GM19240 (cell line): Measurements from ENCODE around the gene PLXDC2.

Experiments used
- DNase-seq: peaks from one replicate; pipeline ENCODE4 v3.0.0; 2011; ENCODE audit warnings: low spot score; ENCODE audit not compliant: insufficient read length

The PLXDC2 gene

DNA sequence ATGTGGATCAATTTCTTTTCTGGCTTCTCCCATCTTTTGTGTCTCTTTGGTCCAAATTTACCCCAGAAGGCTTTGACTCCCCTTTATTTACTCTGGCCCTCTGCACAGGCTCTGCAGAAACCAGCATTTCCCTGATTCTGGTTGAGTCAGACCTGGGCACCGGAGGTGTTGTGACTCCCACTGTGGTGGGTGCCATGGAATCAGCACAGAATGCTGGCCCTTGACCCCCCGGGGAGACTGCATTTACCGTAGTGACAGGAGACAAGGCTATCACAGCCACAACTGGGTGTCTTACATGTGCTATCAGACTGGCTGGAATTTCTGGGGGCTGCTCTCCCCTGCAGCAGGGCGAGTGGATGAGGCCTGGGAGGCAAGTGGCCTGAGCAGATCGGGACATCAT lies 37.6 kb downstream of the PLXDC2 start:
- DNase-seq = no peak

DNA sequence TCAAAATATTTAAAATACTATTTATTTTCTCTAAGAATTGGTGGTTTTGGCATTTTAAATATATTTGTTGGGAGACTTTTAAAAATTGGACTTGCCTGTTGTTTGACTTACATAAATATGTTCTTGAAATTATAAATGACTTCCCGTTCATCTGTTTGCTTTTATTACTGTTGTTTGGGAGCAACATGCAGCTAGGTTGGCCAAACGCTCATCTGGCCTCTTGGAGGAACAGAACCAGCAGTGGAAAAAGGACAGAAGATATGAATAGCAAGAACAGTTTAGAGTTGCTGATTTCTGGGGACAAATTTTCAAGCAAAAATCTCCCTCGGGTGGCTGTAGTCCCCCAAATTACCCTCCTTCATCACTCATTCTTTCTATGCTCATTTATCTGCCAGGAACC lies 41.6 kb downstream of the PLXDC2 start:
- DNase-seq = no peak

DNA sequence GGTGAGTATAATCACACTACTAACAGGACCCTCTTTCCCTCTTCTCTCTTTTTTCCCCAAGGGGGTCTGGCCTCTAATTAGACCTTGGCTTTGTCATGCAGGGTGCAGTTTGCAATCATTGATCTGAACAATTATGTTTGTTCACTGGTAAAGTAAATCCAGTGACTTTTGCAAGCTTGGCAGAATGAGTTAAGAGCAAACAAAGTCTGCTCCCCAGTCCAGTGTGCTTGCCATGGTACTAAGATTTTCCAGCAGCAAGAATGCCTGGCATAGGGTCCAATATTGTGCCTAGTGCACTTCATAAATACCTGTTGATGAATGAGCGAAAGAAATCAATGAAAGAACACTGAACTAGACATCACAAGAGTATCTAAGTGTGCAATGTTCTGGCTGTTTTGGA lies 43.9 kb downstream of the PLXDC2 start:
- DNase-seq = no peak

DNA sequence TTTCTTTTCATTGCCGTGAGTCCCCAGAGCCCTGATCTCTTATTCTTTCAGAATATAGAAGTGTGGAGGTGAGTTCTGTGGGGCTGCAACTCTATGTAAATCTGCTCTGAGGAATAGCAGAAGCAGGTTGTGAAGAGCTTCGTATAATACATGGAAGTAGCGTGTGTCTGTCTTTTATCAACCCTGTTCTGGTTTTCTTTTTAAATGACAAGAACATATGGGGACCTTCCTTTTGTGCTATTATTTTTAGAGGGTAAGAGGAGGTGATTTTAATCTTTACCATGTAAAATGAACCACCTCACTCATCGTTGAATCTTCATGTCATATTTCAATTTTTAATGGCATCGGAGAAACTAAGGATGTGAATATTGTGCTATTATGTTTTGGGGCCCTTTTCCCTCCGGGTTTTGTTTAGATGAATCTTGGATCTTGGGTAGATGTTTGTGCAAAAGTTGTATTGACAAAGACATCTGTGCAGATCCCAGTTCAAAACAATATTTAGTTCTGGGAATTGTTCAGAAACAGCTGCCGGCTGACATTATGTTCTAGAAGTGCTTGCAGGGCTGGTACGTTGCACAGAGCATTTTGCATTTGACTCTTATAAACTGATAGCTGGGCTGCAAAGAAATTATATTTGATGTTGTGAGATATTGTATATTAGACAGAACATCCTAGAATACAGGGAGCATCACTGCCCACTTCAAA lies 46.7 kb downstream of the PLXDC2 start:
- DNase-seq = no peak

DNA sequence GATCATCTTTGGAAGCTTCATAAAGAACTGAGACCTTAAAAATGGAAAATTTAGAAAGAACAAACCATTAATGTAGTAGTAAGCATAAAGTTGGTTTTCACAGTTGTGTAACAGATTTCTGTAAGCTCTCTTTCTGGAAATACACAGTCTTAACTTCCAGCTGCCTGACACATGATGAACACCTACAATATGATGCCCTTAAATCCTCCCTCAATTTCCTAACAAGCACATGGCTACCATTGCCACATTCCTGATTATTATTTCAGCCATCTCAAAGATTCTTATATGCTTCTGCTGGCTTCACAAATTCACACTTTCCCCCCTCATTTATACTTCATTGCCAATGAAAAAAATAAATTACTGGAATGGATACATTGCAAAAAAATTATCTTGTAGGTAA lies 49.4 kb downstream of the PLXDC2 start:
- DNase-seq = no peak

DNA sequence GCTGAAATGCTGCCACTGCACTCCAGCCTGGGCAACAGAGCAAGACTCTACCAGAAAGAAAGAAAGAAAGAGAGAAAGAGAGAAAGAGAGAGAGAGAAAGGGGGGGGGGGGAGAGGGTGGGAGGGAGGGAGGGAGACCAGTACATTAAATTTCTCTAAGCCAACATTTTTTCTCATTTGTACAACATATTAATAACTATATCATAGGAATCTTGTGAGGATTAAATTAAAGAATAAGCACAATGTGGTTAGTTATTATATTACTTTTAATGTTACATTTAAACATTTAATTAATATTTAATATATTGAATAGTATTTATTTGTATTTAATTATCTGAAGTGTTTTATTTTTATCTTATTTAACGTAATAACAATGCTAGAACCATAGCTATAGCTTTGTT lies 53.1 kb downstream of the PLXDC2 start:
- no peak for DNase-seq

DNA sequence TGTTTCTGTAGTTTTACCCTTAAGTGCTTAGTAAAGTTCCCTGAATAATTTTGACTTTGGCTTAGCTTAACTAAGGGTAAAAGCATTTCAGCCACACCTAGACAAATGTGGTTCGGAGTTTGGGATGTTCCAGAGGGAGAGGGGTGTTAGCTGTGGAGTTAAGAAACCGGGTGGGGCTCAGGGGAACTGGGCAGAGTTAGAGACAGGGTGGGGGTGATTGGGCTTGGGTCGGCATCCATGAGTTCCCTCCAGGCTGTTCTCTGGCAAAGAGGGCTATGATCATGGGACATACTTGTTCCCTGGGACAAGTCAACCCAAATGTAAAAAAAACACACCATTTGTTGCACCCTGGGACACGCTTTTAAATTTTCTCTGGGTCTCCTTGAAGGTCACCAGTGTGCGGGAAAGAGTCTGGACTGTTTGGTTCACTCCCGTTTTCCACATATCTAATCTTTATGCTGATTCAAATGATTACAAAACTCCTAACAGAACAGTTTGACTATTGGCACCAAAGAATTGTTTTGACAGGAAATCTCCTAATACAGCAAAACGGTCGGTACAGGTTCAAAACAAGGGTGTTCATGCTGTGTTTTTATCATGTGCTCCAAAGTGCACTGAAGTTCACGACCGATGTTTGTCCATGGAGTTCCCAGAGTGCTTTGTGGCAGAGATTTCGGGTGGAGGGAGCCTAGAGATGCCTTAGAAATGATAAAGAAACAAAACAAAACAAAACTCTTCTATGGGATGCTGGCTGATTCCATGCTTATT lies 56.5 kb downstream of the PLXDC2 start:
- no peak for DNase-seq

DNA sequence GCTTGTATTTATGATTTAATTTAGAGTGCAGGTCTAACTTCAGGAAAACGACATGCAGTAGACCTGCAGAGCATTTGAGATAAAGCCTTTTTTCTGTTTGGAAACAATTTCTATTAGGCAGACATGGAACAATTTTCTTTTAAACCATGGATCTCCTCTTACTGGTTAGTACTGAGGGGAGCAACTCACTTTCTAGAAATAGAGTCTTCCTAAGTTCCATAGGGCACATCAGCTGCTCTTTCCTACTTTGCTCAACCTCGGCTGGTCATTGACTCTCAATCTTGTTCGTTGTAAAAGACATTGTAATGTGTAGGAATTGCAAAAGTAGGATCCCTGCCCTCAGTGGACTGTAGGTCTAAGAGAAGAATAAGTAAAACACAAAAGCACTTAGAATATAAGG lies 58.0 kb downstream of the PLXDC2 start:
- DNase-seq = no peak

DNA sequence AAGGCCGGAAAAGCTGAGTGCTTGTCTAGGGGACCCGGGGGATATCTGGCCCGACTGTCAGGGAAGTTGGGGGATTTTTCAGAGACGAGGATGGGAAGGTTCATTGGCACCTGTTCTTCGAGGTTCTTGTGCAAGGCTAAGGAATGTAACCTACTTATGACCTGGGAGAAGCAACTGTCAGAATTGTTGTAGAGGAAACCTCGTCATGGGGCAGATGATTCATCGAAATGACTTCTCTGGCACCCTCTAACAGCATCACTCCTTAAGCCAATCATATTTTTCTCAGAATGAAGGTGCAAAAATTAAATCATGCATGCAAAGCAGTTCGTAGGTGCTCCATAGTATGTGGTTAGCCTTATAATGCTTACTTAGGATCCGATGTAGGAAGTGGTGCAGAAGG lies 58.6 kb downstream of the PLXDC2 start:
- DNase-seq = no peak

DNA sequence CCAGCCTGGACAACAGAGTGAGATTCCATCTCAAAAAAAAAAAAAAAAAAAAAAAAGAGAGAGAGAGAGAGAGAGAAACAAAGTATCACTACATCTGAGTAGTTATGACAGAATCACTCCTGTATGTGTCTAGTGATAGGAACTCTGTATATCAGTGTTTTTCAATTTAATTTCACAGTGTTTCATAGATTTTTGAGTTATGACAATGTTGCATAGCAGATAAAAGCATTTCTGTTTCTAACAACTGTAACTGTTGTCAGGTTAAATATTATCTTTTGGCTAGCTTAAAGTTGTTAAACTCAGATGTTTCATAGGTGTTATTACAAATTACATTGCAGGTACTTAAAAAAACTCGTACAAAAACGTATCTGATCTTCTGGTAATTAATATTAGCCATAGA lies 60.3 kb downstream of the PLXDC2 start:
- no peak for DNase-seq

DNA sequence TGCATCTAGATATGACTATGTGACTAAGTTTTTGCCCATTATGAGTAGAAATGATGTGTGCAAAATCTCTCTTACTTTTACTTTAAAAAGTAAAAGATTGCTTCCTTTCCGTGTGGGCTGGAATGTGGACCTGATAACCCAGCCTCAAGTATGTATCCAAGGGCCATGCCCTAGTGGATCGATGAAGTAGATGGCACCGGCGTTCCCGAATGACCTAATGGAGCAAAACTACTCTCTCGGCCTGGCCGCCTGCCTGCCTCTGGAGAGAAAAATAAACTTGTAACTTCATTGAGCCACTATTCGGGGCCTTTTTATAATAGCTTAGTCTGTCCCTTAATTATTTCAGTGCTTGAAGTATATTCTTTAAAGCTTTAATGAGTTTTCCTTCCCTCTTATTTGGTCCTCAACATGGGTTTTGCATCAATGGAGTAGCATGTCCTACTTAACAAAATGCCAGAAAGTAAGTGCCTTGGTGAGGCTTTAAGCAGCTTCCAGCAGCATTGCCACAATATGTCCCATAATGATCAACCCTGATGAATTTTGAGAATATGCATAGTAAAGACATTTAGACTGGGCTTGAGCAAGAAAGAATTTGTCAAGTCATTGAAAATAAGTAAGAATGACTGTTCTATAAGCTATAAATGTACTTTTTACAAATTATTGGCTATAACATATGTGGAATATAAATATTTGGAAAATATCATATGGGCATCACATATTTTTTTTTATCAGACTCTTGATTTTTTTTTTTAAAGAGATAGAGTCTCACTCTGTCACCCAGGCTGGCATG lies 61.4 kb downstream of the PLXDC2 start:
- no peak for DNase-seq

DNA sequence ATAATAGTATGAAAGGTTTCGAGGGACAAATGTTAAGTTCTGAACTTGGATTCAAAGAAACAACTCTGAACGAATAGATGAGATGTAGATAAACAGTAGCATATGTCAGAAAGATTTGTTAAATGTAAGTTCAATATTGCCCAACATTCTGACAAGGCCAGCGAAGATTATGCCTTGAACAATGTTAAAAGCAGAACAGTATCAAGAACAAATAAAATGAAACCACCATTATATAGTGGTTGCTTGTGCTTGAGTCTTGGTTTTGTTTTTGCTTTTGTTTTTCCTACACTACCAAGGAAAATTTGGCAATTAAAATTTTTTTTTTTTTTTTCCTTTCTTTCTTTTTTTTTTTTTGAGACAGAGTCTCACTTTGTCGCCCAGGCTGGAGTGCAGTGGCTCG lies 66.4 kb downstream of the PLXDC2 start:
- DNase-seq = no peak

DNA sequence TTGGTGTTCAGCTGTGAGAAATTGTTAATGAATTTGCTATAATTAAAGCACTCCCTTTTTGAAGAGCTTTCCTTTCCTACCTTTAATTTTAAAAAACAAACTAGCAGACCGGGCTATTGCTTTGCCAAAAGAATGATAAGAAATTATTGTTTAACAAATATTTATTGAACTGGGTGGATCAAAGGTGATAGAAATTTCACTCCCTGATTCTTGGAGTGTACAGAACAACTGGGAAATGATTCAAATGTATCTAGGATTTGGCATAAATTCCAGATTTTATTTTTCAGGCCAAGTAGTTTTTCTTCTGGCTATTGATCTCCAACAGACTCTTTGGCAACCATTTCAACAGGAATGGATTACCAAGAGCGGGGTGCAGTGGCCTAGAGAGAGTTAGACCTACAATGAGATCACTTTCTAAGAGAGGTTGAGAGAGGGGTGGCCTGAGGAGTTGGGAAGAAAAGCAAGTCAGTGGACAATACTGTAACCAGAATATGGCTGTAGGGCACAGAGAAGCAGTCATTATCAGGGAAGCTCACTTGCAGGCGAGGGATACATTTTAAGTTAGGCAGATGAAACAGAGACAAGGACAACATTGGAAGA lies 71.9 kb downstream of the PLXDC2 start:
- no peak for DNase-seq

DNA sequence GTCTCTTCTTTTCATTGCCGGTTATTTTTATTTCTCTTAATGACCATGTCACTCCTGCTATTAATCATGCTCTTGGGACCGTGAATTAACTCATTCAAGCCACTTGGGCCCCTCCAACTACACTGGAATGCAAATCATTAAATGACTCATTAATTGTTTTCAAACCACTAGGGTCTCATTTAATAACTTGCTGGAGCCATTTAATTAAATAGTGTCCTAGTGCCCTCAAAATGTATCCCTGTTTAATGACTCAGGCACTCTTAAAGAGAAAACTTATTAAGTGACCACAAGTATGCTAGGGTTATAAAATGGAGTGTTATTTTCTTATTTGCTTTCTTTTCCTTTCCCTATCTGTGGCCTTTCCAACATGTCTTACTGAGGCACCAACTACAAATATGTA lies 73.0 kb downstream of the PLXDC2 start:
- no peak for DNase-seq

DNA sequence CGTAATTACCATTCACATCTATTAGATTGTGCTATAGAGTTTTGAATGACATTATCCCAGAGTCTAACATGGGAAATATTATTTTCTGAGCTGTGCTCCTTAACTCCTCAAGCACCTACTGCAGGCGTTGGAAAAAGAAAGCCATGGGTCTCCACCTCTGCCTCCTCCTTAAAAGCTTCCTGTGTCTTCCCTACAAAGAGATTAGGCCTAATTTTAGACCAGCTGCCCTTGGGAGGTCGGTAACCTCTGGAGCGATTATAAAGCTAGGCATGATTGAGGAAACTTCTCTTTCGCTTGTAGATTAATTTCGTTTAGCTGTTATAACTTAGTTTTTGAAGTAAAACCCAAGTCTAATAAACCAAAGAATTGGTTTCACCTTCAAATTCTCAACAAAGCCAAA lies 75.2 kb downstream of the PLXDC2 start:
- no peak for DNase-seq

DNA sequence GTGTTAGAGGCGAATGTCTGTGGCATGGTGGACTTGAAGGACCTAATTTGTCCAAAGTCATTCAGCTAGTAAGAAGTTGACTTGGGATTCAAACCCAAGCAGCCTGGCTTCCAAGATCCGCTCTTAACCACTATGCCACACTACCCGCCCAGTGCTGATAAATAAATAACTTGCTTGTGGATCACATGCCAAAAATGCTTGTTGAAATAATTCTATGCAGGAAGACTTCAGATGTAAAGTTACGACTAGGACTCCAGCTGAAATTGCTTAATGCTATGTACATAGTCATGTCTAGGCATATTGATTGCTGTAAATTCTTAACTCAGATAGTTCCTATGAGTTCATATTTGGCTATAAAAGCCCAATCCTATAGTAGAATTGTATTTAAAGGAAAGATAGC lies 76.0 kb downstream of the PLXDC2 start:
- no peak for DNase-seq

DNA sequence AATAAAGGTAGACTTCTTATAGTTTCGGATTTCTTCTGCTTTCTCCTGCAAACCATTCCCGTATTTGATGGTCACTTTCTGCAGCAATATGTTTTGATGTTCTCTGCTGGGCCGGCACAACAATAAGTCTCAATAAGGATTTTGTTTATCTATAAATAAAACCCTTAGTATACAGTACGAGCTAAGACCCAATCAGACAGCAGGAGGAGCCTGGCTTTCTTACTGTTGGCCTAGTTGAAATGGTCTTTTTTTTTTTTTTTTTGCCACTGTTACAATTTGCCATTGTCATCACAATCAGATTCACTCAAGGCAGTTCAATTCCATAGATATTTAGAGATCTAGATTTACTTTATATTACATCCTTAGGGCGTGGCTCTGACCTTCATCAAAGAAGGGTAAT lies 76.4 kb downstream of the PLXDC2 start:
- DNase-seq = no peak

DNA sequence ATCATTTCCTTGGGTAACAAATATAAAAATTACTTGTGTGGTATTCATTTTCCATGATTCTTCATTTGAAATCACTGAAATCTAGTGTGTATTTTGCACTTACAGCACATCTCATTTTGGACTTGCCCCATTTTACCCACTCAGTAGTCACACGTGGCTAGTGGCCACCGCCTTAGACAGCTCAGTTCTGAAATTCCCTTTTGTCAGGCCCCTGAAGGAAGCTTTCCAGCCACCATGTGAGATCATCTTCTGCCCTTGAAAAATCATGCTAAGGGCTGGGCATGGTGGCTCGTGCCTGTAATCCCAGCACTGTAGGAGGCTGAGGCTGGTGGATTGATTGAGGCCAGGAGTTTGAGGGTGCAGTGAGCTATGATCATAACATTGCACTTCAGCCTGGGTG lies 79.3 kb downstream of the PLXDC2 start:
- no peak for DNase-seq

DNA sequence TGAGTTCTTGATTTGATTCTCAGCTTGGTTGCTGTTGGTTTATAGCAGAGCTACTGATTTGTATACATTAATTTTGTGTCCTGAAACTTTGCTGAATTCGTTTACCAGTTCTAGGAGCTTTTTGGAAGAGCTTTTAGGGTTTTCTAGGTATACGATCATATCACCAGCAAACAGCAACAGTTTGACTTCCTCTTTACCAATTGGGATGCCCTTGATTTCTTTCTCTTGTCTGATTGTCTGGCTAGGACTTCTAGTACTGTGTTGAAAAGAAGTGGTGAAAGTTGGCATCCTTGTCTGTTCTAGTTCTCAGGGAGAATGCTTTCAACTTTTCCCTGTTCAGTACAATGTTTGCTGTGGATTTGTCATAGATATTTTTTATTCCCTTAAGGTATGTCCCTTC lies 86.2 kb downstream of the PLXDC2 start:
- DNase-seq = no peak

DNA sequence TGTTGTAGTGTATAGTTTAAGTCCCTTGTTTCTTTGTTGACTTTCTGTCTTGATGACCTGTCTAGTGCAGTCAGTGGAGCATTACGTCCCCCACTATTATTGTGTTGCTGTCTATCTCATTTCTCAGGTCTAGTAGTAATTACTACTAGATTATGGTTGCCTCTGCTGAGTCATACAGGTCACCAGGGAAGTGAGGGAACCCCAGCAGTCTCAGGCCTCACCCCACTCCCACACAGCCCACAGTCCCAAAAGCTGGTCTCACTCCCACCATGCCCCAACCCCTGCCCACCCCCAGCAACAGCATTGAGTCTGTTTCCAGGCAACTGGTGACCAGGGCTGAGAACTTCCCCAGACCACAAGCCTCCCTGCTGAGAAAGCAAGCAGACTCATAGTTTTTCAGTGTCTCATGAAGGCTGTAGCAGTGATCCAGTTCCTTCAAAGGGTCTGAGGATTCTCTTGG lies 88.0 kb downstream of the PLXDC2 start:
- no peak for DNase-seq

DNA sequence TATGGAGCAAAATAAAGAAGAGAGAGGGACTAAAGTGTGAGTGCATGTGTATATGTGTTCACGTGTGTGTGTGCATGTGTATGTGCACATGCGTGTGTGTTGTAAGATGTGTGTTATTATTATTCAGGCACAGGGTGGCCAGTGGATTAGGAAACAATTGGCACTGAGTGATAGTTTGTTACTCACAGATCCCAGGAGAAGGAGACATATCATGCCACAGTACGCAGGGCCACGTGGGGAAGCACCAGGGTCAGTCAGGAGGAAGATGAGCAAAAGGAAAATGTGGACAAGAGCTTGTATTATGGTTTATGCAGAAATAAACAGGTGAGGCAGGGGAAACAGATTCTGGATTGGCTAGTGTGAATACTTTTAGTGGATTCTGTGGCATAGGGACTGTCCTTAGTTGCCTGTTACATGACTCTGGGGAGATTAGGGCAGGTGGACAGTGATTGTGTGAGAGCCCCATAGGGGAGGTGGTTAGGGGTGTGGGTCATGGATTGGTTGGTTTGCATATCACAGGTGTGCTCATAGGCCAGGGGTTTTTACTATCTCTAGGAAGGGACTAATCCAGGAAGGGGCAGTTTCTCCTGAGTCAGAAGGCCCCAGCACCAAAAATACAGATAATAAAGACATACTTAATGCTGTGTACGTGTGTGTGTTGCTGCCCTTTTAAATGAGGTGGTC lies 90.0 kb downstream of the PLXDC2 start:
- DNase-seq = no peak
